ENCODE measurements around the gene HSDL1.
"Not testable (repeated sequence)": the region's sequence is repeated elsewhere in the genome, so short reads cannot be mapped to it uniquely, and the experiment has no call there.

The HSDL1 gene

DNA sequence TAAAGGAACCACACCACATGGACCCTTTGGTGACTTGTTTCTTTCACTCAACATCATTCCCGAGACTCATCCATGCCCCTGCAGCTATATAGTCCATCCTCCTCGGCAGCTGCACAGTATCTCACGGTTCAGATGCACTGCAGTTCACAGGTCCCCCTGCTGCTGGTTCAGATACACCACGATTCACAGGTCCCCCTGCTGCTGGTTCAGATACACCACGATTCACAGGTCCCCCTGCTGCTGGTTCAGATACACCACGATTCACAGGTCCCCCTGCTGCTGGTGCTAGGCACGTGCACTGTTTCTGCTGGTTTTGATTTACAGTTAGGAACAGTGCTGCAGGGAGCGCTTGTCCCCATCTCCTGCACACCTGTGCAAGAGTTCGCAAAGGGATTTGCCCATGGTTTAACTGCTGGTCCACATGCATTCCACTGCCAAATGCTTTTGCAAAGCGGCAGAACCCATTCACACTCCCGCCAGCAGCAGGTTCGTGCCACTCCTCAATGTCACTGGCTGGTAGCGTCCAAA is 3.8 kb downstream of the HSDL1 start:
- H3K4me3 ChIP-seq (ENCODE audit: low read depth, low read length): no peak overlapping the region
- DNase-seq (ENCODE audit: low read depth): no peak

DNA sequence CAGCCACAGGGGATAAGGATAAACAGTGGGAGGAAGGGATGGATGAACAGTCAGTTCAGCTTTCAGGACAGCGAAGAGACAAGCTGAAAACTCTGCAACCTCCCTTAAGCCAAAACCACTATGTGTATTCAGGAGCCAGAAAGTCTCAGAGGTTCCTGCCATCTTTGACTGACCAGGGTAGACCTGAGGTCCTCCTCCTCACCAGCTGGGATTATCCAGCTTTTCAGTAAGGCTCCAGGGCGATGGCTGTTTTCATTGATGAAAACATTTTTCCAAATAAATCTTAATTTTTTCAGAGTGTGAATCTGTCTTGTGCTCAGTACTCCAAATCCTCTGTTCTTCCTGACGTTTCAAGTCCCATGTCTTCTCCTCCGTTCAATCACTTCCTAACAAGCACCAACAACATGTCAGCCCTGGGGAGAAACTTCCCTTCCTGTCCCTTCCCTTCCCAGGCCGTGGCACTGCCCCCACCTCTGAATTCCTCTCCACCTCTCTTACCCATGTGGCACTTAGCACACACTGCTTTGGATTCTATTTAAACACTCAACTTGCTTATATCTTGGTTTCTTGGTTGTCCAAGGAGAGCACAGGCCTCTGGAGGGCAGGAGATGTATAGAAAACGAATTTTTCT is 5.2 kb downstream of the HSDL1 start:
- DNase-seq (ENCODE audit: low read depth): no peak
- H3K4me3 ChIP-seq (ENCODE audit: low read depth, low read length): no peak overlapping the region

DNA sequence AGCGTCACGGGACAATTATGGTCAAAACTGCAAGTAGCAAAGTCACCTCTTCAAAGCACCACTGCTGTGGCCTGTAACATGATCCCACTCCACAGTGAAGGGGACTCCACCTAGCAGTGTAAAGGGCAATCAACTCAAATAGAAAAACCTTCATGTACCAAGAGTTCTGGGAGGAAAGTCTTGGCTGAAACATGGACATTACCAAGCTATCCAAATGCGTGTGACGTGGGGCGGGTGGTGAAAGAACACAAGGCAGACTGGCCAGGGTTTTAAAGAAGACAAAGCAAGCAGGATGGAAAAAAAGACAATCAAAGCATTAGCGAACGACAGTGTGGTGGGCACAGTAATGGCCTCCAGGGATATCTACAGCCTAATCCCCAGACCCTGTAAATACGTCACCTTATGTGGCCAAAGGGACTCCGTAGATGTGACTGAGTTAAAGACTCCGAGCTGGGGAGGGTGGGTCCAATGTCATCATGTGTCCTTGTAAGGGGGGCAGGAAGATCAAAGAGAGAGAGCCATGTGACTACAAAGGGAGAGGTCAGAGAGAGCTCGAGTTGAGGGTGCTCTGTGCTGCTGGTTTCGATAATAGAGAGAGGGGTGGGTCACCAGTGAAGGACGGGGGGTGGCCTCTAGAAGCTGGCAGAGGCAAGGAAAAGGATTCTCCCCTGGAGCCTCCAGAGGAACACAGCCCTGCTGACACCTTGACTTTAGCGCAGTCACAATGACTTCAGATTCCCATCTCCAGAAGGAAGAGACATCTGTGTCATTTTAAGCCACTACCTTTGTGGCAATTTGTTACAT is 6.0 kb downstream of the HSDL1 start:
- H3K4me3 ChIP-seq (ENCODE audit: low read depth, low read length): no peak overlapping the region
- DNase-seq (ENCODE audit: low read depth): no peak

DNA sequence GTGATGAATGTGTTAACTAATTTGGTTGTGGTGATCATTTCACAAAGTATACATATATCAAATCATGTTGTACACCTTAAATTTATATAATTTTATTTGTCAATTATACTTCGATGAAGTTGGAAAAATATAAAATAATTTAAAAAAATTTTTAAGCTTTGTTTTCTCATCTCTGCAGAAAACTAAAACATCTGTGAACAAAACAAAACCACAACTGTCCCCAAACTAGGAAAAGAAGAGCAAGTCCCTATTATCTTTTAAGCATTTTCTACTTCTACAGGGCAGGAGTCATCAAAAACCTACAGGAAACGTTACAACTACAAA is 6.5 kb downstream of the HSDL1 start:
- no peak overlapping the region for H3K4me3 ChIP-seq (ENCODE audit: low read depth, low read length)
- DNase-seq (ENCODE audit: low read depth): no peak

DNA sequence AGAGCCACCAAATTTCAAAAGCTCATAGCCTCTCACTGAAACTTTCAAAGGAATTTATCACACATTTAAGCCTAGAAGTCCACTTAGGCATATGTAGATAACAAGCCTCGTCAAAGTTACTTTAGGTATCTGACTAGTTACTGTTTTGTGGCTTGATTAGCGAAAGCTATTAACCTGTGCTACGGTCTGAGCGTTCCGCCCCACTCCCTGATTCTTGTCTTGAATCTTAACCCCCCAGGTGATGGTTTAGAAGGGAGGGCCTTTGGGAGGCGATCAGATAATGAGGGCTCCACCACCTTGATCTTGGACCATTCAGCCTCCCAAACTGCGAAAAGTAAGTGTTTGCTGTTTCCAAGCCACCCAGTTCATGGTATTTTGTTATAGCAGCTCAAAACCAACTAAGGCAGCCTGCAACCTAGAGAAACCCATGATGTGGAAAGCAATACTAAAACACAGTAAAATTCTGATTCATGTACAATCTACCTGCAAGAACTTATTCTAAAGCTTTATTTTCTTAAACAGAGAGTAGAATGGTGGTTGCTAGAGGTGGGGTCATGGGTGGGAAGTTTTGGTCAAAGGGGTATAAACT is 7.1 kb downstream of the HSDL1 start:
- DNase-seq (ENCODE audit: low read depth): no peak
- no peak overlapping the region for H3K4me3 ChIP-seq (ENCODE audit: low read depth, low read length)

DNA sequence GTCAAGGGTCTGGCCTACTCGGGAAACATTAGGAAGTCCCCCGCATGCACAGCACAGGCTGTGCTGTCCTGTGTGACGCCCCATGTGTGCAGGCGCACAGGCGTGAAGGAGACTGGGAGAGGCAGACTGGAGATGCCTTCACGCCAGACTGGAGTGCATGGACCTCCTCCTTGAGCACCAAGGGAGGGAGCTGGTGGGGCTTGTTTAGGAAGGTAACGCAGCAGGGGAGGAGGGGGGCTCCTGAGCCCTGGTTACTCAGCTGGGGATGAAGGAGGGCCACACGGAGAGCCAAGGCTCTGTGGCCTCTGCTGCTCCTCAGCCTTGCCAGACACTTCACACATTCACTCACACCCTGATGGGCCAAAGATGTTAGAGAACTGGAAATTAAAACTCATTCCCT is 7.7 kb downstream of the HSDL1 start:
- no peak for DNase-seq (ENCODE audit: low read depth)

DNA sequence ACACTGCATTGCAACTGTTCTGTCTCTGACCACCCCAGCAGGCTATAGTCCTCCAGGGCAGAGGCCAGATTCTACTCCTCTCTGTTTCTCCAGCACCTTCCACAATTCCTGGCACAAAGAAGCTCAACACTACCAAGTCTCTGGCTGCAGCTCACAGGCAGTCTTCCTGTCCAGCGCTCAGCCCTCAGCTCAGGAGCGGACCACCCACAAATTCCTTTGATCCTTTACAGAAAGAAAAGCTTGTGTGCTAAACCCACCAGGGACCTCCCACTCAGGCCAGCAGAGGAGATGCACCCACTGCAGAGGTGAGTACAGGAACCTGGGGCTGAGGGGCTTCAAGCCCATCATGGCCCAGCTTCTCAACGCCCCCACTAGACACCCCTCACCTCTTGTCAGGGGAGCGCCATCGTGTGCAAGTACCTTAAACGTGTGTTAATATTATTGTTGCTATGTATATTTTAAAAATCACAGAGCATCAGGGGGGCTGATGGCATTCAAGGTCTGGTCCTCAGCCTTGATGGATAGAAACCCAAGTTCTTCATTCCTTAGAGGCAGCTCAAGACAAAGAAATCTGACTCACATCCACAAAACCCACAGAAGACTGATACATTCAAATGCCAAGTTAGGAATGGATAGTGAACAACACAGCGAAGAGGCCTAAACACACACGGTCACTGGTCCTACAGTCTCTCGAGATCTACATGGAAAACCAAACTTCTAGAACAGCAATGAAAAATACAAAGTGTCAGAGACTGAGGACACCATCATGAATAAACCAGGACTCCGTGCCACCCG is 8.4 kb downstream of the HSDL1 start:
- no peak overlapping the region for H3K4me3 ChIP-seq (ENCODE audit: low read depth, low read length)
- no peak for DNase-seq (ENCODE audit: low read depth)

More for the DNA sequence above, 7.7 kb downstream of the HSDL1 start:
- no peak overlapping the region for H3K4me3 ChIP-seq (ENCODE audit: low read depth, low read length)

DNA sequence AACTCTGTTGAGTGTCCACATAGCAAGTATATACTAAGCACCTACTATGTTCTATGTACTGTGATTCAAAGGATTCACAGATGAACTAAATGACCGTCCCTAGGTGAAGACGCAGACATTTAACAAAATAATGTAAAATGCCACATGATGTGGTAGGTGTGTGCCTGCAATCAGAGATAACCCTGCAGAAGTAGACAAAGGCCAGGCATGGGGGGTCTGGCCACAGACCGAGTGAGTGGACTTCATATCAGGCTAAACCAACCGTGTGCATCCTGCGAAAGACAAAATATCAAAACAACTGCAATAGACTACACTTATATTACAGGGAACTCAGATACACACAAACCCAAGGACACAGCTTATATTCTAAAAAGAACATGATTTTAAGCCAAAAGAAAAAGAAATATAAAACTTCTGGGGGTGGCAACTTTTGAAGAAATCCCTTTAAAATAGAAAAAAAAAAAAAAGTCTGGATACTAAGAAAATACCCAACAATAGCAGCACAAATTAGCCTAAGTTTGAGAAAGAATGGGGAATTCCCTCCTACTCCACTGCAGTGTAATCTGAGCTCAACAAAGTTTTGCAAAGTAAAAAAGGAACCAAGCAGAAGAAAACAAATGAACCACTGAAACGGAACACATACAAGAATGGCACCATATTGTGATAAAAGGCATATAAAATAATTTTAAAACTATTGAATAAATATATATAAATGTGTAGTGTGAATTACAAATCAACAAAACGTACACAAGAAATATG is 12.3 kb downstream of the HSDL1 start:
- DNase-seq (ENCODE audit: low read depth): no peak
- H3K4me3 ChIP-seq (ENCODE audit: low read depth, low read length): no peak overlapping the region

DNA sequence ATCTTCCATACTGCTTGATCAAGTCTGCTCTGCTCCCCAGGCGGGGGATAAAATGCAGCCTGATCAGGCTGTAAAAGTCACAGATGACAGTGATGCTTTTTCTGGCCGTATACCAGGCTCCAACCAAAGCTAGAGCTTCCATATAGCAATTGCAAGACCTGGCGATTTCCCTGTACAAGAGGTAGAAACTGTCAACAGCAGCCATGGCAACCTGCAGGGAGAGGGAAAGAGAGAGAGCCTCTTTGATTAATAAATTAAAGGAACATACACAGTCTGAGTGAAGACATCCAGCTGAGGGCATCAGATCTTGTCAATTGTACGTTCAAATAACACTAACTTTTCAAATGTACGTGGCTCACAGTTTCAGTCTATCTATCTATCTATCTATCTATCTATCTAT is 13.9 kb downstream of the HSDL1 start:
- no peak overlapping the region for H3K4me3 ChIP-seq (ENCODE audit: low read depth, low read length)
- no peak for DNase-seq (ENCODE audit: low read depth)

DNA sequence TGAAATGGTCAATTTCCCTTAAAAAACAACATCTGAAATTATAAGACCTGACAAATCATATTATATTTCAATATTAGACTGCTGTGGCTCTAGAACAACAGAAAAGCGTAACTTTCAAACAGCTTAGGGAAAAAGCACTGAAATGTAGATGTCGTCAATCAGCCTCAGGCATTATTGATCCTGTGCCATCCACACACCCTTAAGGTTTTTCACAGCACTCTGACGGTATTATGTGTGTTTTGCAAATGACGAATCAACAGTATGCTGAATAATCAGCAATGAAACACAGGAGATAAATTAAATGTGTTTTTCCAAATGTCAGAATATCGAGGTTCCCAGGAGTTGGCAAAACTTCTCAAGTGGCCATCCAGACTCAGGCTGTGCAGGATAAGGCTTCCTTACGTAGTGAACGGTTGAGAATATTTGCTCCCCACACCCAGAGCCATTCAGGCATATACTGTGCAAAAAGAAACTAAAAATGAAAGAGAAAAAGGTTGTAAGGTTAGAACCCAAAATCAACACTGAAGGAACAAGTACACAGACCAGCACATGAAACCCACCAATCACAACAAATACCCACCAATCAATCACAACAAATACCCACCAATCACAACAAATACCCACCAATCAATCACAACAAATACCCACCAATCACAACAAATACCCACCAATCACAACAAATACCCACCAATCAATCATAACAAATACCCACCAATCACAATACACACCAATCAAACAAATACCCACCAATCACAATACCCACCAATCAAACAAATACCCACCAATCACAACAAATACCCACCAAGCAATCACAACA is 20.5 kb downstream of the HSDL1 start:
- no peak for DNase-seq (ENCODE audit: low read depth)
- no peak overlapping the region for H3K4me3 ChIP-seq (ENCODE audit: low read depth, low read length)

DNA sequence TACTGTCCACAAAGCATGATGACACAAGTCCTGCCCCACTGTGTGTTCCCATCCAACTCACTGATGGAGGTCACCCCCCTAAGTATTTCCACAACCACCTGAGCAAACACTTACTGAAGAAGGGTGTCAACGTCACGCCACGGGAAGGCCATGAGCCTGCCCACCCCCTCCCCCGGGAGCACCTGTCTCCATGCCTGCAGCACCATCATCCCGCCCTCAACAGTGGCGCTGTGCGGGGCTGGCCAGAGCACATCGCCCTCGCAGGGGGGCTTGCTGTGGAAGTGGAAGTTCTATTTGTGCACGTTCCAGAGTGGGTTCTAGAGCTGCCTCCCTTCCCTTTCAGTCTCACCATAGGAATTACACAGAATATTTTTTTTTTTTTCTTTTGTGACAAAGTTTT is 24.0 kb downstream of the HSDL1 start:
- DNase-seq (ENCODE audit: low read depth): no peak
- H3K4me3 ChIP-seq (ENCODE audit: low read depth, low read length): no peak overlapping the region

DNA sequence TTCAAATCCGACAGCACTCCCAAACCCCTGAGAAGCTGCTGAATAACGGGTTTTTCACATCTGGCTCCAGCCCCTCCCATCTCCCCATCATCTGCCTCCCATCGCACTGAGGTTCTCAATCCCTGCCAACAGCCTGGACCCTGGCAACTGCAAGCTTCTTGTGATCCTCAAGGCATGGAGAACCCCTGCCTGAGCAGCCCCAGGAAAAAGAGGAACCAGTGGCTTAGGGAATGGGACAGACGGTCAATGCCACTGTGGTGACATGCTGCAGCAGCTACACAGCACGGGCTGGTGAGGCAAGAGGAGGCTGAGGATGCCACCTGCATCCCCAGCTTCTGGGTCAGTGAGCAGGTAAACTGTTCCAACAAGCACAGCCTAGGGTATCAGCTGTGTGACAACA is 25.0 kb downstream of the HSDL1 start:
- DNase-seq (ENCODE audit: low read depth): no peak
- no peak overlapping the region for H3K4me3 ChIP-seq (ENCODE audit: low read depth, low read length)

DNA sequence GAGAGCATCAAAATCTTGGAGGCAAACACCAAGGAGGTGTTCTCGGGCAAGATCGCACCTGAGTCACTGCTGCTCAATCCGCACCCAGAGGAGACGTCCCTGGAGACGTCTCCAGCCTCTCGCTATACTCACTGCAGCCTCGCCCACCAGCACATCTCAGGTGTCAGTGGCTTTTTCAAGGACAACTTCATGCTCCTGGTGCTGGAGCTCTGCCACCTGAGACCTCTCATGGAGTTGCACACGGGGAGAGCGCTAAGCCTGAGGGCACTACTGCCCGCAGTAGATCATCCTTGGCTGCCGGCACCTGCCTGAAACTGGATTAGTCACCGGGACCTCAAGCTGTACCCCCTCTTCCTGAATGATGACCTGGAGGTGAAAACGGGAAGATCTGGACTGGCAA is 25.6 kb downstream of the HSDL1 start:
- H3K4me3 ChIP-seq (ENCODE audit: low read depth, low read length): no peak overlapping the region
- DNase-seq (ENCODE audit: low read depth): no peak

DNA sequence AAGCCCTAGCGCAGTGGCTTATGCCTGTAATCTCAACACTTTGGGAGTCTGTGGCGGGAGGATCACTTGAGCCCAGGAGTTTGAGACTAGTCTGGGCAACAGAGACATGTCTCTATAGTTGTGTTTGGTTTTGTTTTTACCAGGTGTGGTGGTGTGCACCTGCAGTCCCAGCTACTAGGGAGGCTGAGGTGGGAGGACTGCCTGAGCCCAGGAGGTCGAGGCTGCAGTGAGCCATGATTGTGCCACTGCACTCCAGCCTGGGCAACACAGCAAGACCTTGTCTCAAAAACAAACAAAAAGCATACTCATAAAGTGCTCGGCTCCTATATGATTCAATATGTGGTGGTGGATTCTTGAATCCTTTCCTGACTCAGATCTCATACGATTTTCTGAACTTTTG is 26.7 kb downstream of the HSDL1 start:
- DNase-seq (ENCODE audit: low read depth); H3K4me3 ChIP-seq (ENCODE audit: low read depth, low read length): not testable (repeated sequence)

DNA sequence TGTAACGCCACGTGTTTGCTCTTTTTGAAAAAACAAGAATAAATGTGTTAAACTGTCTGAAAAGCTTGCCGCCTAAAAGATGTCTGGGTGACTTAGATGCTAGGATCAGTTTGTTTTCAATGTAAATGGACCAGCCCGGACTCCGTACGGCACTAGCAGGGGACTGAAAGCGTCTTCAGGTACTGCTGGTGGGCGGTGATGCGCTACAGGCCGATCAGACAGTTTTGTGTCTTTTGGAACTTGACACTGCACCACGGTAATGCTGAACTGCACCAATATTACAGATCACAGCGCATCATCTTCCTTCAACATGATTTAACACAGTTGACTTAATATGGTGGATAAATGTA is 27.5 kb downstream of the HSDL1 start:
- no peak for DNase-seq (ENCODE audit: low read depth)
- peak overlapping the region; percentile 97 for H3K4me3 ChIP-seq (ENCODE audit: low read depth, low read length)

DNA sequence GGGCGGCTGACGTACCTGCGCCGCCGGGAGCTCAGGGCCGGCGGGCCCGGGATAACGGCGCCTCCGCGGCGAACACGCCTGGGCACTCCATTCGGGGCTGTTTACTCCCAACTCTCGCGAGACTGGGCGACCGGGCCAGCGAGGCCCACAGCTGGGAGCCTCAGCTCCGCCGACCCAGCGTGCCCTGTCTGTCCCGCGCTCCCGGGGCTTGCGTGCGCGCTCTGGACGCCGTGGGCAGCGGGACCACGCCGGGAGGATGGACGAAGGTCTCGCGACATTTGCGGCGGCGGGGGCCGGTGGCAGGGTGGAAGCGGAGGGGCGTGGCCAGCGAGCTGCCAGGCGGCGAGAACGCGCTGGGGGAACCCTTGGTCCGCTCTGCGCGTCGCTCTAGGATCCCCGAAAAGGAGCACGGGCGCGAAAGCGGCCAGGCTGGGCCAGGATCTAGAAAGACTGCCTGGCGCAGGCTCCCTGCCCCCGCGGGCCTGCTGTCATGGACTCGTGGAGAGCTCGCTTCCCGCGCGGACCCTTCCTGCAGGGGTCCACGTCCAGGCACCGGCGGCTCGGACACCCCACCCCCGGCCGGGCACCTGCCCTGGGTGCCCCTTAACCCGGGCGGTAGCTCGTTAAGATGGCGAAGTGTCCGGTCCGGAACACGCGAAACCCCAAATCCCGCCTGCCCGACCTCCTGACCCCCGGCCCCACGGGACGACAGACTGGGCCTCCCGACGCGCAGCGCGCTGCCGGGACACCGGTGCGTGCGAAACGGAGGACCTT is 28.1 kb downstream of the HSDL1 start, which contains the start of gene MBTPS1:
TSS of gene MBTPS1 (minus strand) at position 223 of the 774 bp plus-strand sequence. CDS start 15,159 bp downstream, outside the sequence.
- peak; percentile 94 for DNase-seq (ENCODE audit: low read depth)
- H3K4me3 ChIP-seq (ENCODE audit: low read depth, low read length): peak within 1 kb of the TSS; percentile 97

DNA sequence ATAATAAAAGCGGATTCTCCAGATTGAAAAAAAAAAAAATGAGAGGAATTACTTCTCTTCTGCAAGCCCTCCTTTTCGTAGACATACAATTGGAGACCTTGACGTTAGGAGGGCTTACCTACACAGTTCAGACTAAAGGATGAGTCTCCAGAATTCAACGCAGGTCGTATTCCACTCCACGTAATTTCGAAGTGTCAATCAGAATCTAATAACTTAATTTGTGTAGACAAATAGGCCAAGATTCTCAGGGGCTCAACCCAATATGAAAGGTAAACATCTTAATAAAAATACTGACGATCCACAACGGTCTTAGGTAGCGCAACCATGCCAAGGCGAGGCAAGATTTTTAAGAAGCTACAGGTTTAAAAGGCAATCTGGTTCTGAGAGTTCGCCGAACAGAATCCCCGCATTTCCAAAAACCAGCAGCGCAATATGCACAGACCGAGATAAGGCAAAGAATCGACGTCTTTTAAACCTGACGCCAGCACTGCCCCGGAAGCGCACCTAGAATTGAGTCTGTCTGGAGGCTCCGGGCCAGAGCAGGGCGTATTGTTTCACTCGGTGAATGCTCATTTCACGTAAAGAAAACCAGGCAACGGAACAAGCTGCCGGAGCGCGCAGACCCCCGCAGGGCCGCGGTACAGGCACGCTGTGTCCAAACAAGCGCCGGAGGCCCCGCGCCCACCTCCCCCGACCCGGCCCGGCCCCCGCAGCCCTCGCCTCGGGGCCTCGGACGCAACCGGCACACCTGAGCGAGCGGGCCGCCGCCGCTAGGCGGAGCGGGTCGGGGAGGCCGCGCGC is 28.9 kb downstream of the HSDL1 start:
- no peak for DNase-seq (ENCODE audit: low read depth)
- H3K4me3 ChIP-seq (ENCODE audit: low read depth, low read length): peak overlapping the region; percentile 97

Data from skeletal muscle cell (primary cell).